GM13976 (cell line): Measurements from ENCODE around the gene CDH23.

Experiments used
- DNase-seq: peaks from one replicate; pipeline ENCODE4 v3.0.0; 2012; ENCODE audit warnings: low spot score
- CTCF ChIP-seq: IDR thresholded peaks from 2 replicates; pipeline ENCODE4 v1.5.1; 2012; ENCODE audit warnings: borderline replicate concordance, mild to moderate bottlenecking; ENCODE audit not compliant: insufficient read depth; ENCODE audit errors: extremely low read depth, missing control alignments, control extremely low read depth
- in situ Hi-C: fragments of 300-500 bp; cut with MboI; formaldehyde crosslinking; loops from one replicate; pipeline ENCODE4 v1.12.0; 2022; ENCODE audit warnings: low sequenced_read_pairs, mixed read lengths, inconsistent platforms; ENCODE audit not compliant: unreplicated experiment

Gene CDH23

GRCh38 chr10:71840177-71840957 is 443.6 kb downstream of the CDH23 start:
- no peak for DNase-seq
- in situ Hi-C loops, result no loop called here
- no peak for TF ChIP-seq CTCF

- in situ Hi-C loops, result no loop called here
- TF ChIP-seq CTCF, result no peak
- DNase-seq, result no peak
Observed at GRCh38 chr10:71840958-71841335, 444.2 kb downstream of the CDH23 start.

- no peak for TF ChIP-seq CTCF
- DNase-seq, result no peak
- in situ Hi-C loops, result no loop called here
Observed at GRCh38 chr10:71842422-71842821, 445.7 kb downstream of the CDH23 start.

- DNase-seq, result no peak
- in situ Hi-C loops, result no loop called here
- TF ChIP-seq CTCF, result no peak
Observed at GRCh38 chr10:71842856-71843686, 446.4 kb downstream of the CDH23 start.

GRCh38 chr10:71844084-71844483 is 447.4 kb downstream of the CDH23 start:
- TF ChIP-seq CTCF, result no peak
- in situ Hi-C loops, result no loop called here
- no peak for DNase-seq

- TF ChIP-seq CTCF, result no peak
- in situ Hi-C loops, result no loop called here
Observed at GRCh38 chr10:71844695-71845094, 448.0 kb downstream of the CDH23 start.

More at GRCh38 chr10:71844695-71845094, 448.0 kb downstream of the CDH23 start:
- no peak for DNase-seq
